ENCODE measurements around the gene DDIT4.

DNA sequence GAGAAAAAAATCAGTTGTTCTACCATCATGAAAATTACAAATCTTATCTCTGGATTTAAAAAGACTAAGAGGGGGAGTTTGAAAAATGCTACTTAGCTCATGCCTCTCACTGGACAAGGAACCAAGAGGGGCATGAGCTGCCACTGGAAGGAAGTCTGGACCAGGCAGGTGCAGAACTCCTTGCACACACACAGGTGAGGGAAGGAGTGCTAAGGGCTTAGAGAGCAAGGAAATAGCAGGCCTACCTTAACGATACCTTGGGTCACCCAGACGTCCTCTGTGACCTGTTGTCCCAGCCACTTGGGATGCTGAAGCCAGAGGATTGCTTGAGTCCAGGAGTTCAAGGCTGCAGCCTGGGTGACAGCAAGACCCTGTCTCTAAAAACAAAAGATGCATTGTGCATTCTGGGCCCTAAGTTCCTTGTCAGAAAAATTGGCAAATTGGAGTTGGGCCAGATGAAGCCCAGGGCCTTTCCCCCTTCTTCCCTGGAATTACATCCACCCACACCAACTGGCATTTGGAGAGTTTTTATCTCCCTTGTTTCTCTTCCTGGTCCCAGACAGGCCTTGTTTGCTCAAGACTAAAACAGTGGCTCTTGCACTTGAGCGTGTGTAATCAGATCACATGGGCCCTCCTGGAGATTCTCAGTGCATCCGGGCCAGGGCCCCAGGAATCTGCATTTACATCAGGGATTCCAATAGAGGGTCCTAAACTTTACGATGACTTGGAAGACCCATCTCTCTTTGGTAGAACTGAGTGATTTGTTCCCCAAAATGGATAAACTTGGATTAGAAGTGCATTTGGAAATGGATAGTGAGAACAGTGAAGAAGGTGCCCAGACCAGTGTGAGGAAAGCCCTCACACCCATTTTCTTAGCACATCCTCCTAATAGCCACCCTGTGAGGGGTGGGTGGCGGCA, 3.0 kb downstream of the DDIT4 start:
- TF ChIP-seq, protein P1, sequence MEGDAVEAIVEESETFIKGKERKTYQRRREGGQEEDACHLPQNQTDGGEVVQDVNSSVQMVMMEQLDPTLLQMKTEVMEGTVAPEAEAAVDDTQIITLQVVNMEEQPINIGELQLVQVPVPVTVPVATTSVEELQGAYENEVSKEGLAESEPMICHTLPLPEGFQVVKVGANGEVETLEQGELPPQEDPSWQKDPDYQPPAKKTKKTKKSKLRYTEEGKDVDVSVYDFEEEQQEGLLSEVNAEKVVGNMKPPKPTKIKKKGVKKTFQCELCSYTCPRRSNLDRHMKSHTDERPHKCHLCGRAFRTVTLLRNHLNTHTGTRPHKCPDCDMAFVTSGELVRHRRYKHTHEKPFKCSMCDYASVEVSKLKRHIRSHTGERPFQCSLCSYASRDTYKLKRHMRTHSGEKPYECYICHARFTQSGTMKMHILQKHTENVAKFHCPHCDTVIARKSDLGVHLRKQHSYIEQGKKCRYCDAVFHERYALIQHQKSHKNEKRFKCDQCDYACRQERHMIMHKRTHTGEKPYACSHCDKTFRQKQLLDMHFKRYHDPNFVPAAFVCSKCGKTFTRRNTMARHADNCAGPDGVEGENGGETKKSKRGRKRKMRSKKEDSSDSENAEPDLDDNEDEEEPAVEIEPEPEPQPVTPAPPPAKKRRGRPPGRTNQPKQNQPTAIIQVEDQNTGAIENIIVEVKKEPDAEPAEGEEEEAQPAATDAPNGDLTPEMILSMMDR (conservative IDR thresholded peaks at IDR 0.05; ENCODE audit: low read depth, low read length): no peak
- no peak for TF ChIP-seq EZH2 (IDR thresholded peaks at IDR 0.05; ENCODE audit: borderline replicate concordance, low read depth, low read length, poor library complexity, severe bottlenecking)

All from A673 (cell line).